ENCODE measurements around the gene NEGR1.

GRCh38 chr1:71908871-71909390 is 373.4 kb downstream of the NEGR1 start:
- TF ChIP-seq ILK (tag; IDR thresholded peaks at IDR 0.05; ENCODE audit: borderline replicate concordance, low read depth) (no peak), POLR2G (IDR thresholded peaks at IDR 0.05; ENCODE audit: low read depth, low read length) (no peak), DEAF1 (CRISPR knock-in tag; IDR thresholded peaks at IDR 0.05) (no peak)
